ENCODE results near the gene PMVK. TPM values are rescaled to one million over a fixed set of nuclear protein-coding genes. Genes with fewer than 3 reads are reported as not detected.
A peak's percentile ranks its signal among the peaks of the same experiment; 100 is the strongest.

Gene PMVK
- total RNA-seq, 1 experiment from 2014 or later, result 32.3 TPM

GRCh38 chr1:154940651-154941194 lies 4.2 kb upstream of the PMVK start:
- no peak for TF ChIP-seq EZH2phosphoT487 (IDR thresholded peaks at IDR 0.05; ENCODE audit: borderline replicate concordance, low read length)
- no peak for TF ChIP-seq EZH2 (IDR thresholded peaks at IDR 0.05; ENCODE audit: low read length, unreplicated experiment)
- TF ChIP-seq, protein P1, sequence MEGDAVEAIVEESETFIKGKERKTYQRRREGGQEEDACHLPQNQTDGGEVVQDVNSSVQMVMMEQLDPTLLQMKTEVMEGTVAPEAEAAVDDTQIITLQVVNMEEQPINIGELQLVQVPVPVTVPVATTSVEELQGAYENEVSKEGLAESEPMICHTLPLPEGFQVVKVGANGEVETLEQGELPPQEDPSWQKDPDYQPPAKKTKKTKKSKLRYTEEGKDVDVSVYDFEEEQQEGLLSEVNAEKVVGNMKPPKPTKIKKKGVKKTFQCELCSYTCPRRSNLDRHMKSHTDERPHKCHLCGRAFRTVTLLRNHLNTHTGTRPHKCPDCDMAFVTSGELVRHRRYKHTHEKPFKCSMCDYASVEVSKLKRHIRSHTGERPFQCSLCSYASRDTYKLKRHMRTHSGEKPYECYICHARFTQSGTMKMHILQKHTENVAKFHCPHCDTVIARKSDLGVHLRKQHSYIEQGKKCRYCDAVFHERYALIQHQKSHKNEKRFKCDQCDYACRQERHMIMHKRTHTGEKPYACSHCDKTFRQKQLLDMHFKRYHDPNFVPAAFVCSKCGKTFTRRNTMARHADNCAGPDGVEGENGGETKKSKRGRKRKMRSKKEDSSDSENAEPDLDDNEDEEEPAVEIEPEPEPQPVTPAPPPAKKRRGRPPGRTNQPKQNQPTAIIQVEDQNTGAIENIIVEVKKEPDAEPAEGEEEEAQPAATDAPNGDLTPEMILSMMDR (conservative IDR thresholded peaks at IDR 0.05; ENCODE audit: low read depth, low read length), result no peak
- POLR2A ChIA-PET (ENCODE audit: unreplicated experiment), result interaction anchor here (0.6 kb wide), 1 partner anchor 24 kb away, joined by 8 read pairs; no protein-coding TSS in a partner anchor
- Histone ChIP-seq H3K27ac (ENCODE audit: low read length) (no peak overlapping the region), H3K27me3 (ENCODE audit: low read length) (no peaks in the 10 kb centered on the region), H3K36me3 (ENCODE audit: low read depth, low read length) (no peaks in the 10 kb centered on the region), H3K9me2 (replicated peaks; ENCODE audit: low read length) (no peaks in the 10 kb centered on the region), H3K4me2 (ENCODE audit: low read length) (no peak overlapping the region), H3K79me2 (ENCODE audit: low read length) (peaks cover 6% of the 10 kb centered on the region), H3K9ac (ENCODE audit: low read length) (no peak overlapping the region), H4K20me1 (ENCODE audit: low read length) (no peaks in the 10 kb centered on the region), H3F3A (ENCODE audit: low read length, unreplicated experiment) (peaks cover 4% of the 10 kb centered on the region), H3K4me3 (ENCODE audit: low read length) (no peak overlapping the region), H3K9me3 (ENCODE audit: low read length) (no peaks in the 10 kb centered on the region), H2AFZ (ENCODE audit: low read length) (no peak overlapping the region), H3K4me1 (ENCODE audit: insufficient read depth, low read length) (peaks cover 28% of the 10 kb centered on the region)
- CTCF ChIA-PET, result no interaction called here
- intact Hi-C loops (cut with micrococcal nuclease), result no loop called here
- ATAC-seq (no peak), DNase-seq (no peak)
- no TSS peak for BruUV-seq (replicated peaks)

DNA sequence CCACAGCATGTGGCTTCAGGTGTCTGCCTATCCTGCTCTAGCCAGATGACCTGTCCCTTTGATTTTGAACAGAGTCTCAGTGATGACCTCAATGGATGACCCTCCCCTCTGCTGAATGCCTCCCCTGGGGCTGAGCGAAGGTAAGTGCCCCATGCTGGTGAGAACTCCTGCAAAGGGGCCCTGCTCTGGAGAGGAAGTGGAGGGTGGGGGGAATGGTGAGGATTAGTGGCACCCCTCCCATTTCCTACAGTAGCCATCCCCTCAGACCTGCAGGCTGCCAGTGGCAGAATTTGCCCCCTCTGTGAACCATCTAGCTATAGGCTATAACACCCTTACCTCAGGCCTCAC lies 3.7 kb upstream of the PMVK start:
- CTCF ChIA-PET, result interaction anchor here (0.5 to 0.7 kb wide), 2 partner anchors 125 to 315 kb away, joined by 3 to 11 read pairs; no protein-coding TSS in a partner anchor
- no TSS peak for BruUV-seq (replicated peaks)
- no peaks in the 10 kb centered on the region for H3K36me3 ChIP-seq (ENCODE audit: low read depth, low read length)
- H2AFZ ChIP-seq (ENCODE audit: low read length), result no peak overlapping the region
- no peak overlapping the region for H3K4me3 ChIP-seq (ENCODE audit: low read length)
- H3K4me1 ChIP-seq (ENCODE audit: insufficient read depth, low read length), result peaks cover 33% of the 10 kb centered on the region
- intact Hi-C loops (cut with micrococcal nuclease), result no loop called here
- H3F3A ChIP-seq (ENCODE audit: low read length, unreplicated experiment), result peaks cover 4% of the 10 kb centered on the region
- H3K27ac ChIP-seq (ENCODE audit: low read length), result no peak overlapping the region
- ATAC-seq, result no peak
- H3K9me2 ChIP-seq (replicated peaks; ENCODE audit: low read length), result no peaks in the 10 kb centered on the region
- H3K79me2 ChIP-seq (ENCODE audit: low read length), result peaks cover 12% of the 10 kb centered on the region
- H4K20me1 ChIP-seq (ENCODE audit: low read length), result no peaks in the 10 kb centered on the region
- DNase-seq, result no peak
- no peak overlapping the region for H3K9ac ChIP-seq (ENCODE audit: low read length)
- no peaks in the 10 kb centered on the region for H3K27me3 ChIP-seq (ENCODE audit: low read length)
- POLR2A ChIA-PET (ENCODE audit: unreplicated experiment), result interaction anchor here (0.6 kb wide), 1 partner anchor 23 kb away, joined by 8 read pairs; no protein-coding TSS in a partner anchor
- TF ChIP-seq EZH2phosphoT487 (IDR thresholded peaks at IDR 0.05; ENCODE audit: borderline replicate concordance, low read length), result no peak
- TF ChIP-seq, protein P1 (conservative IDR thresholded peaks at IDR 0.05; ENCODE audit: low read depth, low read length), result no peak
- H3K9me3 ChIP-seq (ENCODE audit: low read length), result no peaks in the 10 kb centered on the region
- no peak overlapping the region for H3K4me2 ChIP-seq (ENCODE audit: low read length)

DNA sequence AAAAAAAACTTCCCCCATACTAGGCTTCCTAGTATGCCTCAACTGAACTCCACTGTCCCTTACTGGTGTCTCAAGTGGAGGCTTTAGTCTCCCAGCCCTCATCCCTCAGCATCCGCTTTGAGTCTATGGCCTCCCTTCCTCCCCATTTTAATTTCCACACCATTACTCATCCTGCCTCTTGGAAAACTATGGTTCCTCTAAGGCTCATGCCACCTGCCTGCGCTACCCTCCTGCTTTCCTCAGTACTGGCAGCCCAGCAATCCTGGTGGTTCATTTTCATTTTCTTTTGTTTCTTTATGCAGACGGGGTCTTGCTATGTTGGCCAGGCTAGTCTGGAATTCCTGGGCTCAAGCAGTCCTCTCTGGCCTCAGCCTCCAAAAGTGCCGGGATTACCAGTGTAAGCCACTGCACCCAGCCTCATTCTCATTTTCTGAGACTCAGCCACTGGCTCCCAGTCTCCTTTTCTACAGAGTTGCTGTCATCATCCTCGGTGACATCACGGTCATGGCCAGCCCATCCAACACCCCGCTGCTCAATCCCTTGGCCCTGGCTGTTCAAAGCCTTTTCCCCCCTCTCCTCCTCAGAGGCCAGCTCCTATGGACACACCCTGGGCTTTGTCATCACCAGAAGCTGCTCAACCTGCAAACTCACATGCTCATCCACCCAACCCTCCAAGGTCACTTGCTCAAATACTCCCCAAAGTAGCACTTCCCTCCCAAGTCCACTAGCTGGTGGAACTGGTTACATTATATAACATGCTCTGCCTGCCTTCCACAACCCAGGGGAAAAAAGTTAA lies 2.3 kb upstream of the PMVK start:
- ChIA-PET CTCF (no interaction called here), POLR2A (ENCODE audit: unreplicated experiment) (interaction anchor here (0.6 kb wide), 1 partner anchor 17 kb away, joined by 5 read pairs; the partner anchor contains the start of gene PBXIP1)
- H3K4me1 ChIP-seq (ENCODE audit: insufficient read depth, low read length), result peaks cover 33% of the 10 kb centered on the region
- BruUV-seq (replicated peaks), result no TSS peak
- peaks cover 15% of the 10 kb centered on the region for H3K79me2 ChIP-seq (ENCODE audit: low read length)
- H4K20me1 ChIP-seq (ENCODE audit: low read length), result no peaks in the 10 kb centered on the region
- H3K9me3 ChIP-seq (ENCODE audit: low read length), result no peaks in the 10 kb centered on the region
- no peak for TF ChIP-seq EZH2 (IDR thresholded peaks at IDR 0.05; ENCODE audit: low read length, unreplicated experiment)
- TF ChIP-seq, protein P1 (conservative IDR thresholded peaks at IDR 0.05; ENCODE audit: low read depth, low read length), result no peak
- no peak for TF ChIP-seq EZH2phosphoT487 (IDR thresholded peaks at IDR 0.05; ENCODE audit: borderline replicate concordance, low read length)
- H3K36me3 ChIP-seq (ENCODE audit: low read depth, low read length), result no peaks in the 10 kb centered on the region
- no peaks in the 10 kb centered on the region for H3K27me3 ChIP-seq (ENCODE audit: low read length)
- no peaks in the 10 kb centered on the region for H3K9me2 ChIP-seq (replicated peaks; ENCODE audit: low read length)
- H3K9ac ChIP-seq (ENCODE audit: low read length), result peak overlapping the region; percentile 91
- H3F3A ChIP-seq (ENCODE audit: low read length, unreplicated experiment), result peaks cover 4% of the 10 kb centered on the region
- DNase-seq, result peak; percentile 55
- H2AFZ ChIP-seq (ENCODE audit: low read length), result no peak overlapping the region
- intact Hi-C loops (cut with micrococcal nuclease), result loop anchor here (5.0 kb wide), 2 partner anchors 62 to 332 kb away; partner anchors contain the start of gene ADAR
- no peak for ATAC-seq
- H3K4me2 ChIP-seq (ENCODE audit: low read length), result no peak overlapping the region; the same call in 1 of the 2 replicates
- H3K4me3 ChIP-seq (ENCODE audit: low read length), result no peak overlapping the region
- peak overlapping the region; percentile 93 for H3K27ac ChIP-seq (ENCODE audit: low read length)
